HepG2 (cell line): Measurements from ENCODE around the gene IL6R. TPM values are rescaled to one million over a fixed set of nuclear protein-coding genes. Genes with fewer than 3 reads are reported as not detected.

Experiments
- ARID2 ChIP-seq: sonication (generic); formaldehyde crosslinking; IDR thresholded peaks from 2 replicates; pipeline ENCODE4 v1.8.1; 2022; ENCODE audit warnings: mild to moderate bottlenecking, missing genetic modification reagents, borderline replicate concordance
- ATF7 ChIP-seq, 2 experiments: fragments of 450-650 bp in 1 of 2; sonication (generic) in 1 of 2; formaldehyde crosslinking in 1 of 2; IDR thresholded peaks; 2 replicates each; pipeline versions ENCODE4 v1.4.0 to v1.6.1; 2016 to 2020; ENCODE audit warnings: antibody characterized with exemption in 1 of 2, mild to moderate bottlenecking in 1 of 2, missing genetic modification reagents in 1 of 2
- CSRNP1 ChIP-seq: sonication (generic); formaldehyde crosslinking; IDR thresholded peaks from 2 replicates; pipeline ENCODE4 v1.8.1; 2023; ENCODE audit warnings: mild to moderate bottlenecking, missing genetic modification reagents
- FOSL2 ChIP-seq: sonication (generic); formaldehyde crosslinking; IDR thresholded peaks from 2 replicates; pipeline ENCODE4 v1.4.0; 2020; ENCODE audit warnings: missing genetic modification reagents
- HNF4G ChIP-seq, 2 experiments: sonication (generic) in 1 of 2; formaldehyde crosslinking in 1 of 2; IDR thresholded peaks; 2 replicates each; pipeline versions ENCODE4 v1.4.0 to v1.6.1; 2011 to 2020; ENCODE audit warnings: borderline replicate concordance in 2 of 2, low read depth in 2 of 2, mild to moderate bottlenecking in 2 of 2, low read length in 1 of 2, missing genetic modification reagents in 1 of 2, moderate library complexity in 1 of 2
- KDM6A ChIP-seq: IDR thresholded peaks from 2 replicates; pipeline ENCODE4 v1.6.1; 2016; ENCODE audit warnings: low read depth
- KLF9 ChIP-seq: IDR thresholded peaks from 2 replicates; pipeline ENCODE4 v1.6.1; 2016; ENCODE audit warnings: low read depth
- MYC ChIP-seq: sonication (generic); formaldehyde crosslinking; IDR thresholded peaks from 2 replicates; pipeline ENCODE4 v1.9.0; 2021; ENCODE audit warnings: missing genetic modification reagents, borderline replicate concordance
- PATZ1 ChIP-seq: sonication (generic); formaldehyde crosslinking; IDR thresholded peaks from 2 replicates; pipeline ENCODE4 v1.4.0; 2020; ENCODE audit warnings: missing genetic modification reagents
- POLR2A ChIP-seq, 2 experiments: IDR thresholded peaks; 2 replicates each; pipeline ENCODE4 v1.6.1; 2011; ENCODE audit warnings: low read depth in 2 of 2, low read length in 2 of 2, mild to moderate bottlenecking in 1 of 2, moderate library complexity in 1 of 2; ENCODE audit not compliant: insufficient read depth in 1 of 2
- TARDBP ChIP-seq: sonication (generic); formaldehyde crosslinking; IDR thresholded peaks from 2 replicates; pipeline ENCODE4 v1.8.0; 2022; ENCODE audit warnings: mild to moderate bottlenecking, missing genetic modification reagents
- ZBTB21 ChIP-seq: sonication (generic); formaldehyde crosslinking; IDR thresholded peaks from 2 replicates; pipeline ENCODE4 v1.4.0; 2020; ENCODE audit warnings: missing genetic modification reagents
- ZBTB33 ChIP-seq: sonication (generic); formaldehyde crosslinking; IDR thresholded peaks from 2 replicates; pipeline ENCODE4 v1.4.0; 2020; ENCODE audit warnings: missing genetic modification reagents
- ZNF207 ChIP-seq: fragments of 450-650 bp; IDR thresholded peaks from 2 replicates; pipeline ENCODE4 v1.6.1; 2016; ENCODE audit warnings: antibody characterized with exemption, borderline replicate concordance
- ZNF629 ChIP-seq: sonication (generic); formaldehyde crosslinking; conservative IDR thresholded peaks from 2 replicates; pipeline ENCODE4 v1.5.0; 2020; ENCODE audit warnings: missing genetic modification reagents
- ZNF644 ChIP-seq: IDR thresholded peaks from 2 replicates; pipeline ENCODE4 v1.6.1; 2016; ENCODE audit warnings: low read depth
- ZNF878 ChIP-seq: sonication (generic); formaldehyde crosslinking; IDR thresholded peaks from 2 replicates; pipeline ENCODE4 v1.8.1; 2023; ENCODE audit warnings: mild to moderate bottlenecking, missing genetic modification reagents, moderate library complexity
- polyA plus RNA-seq, 8 experiments: library from polyadenylated mRNA; depleted of rRNA in 3 of 8; stranded (reverse) in 7 of 8; unstranded in 1 of 8; fragments of >200 nt; fragmentation: Illumina TruSeq in 4 of 8; extraction: Trizol in 4 of 8; gene quantifications; 2 replicates each; pipeline versions ENCODE4 v1.2.1 to v1.2.3, GENCODE V29; 2011 to 2016; ENCODE audit warnings: low read depth in 4 of 8, missing spikeins in 1 of 8, mixed read lengths in 1 of 8; ENCODE audit not compliant: insufficient read depth in 1 of 8
- total RNA-seq, 5 experiments: library from RNA; depleted of rRNA; stranded (reverse); fragments of >200 nt; fragmentation: Illumina TruSeq; extraction: Trizol; gene quantifications; 2 replicates each; pipeline ENCODE4 v1.2.3, GENCODE V29; 2016; ENCODE audit warnings: low read depth in 1 of 5
- TF ChIP-seq, protein P1 (sequence below): sonication (generic); formaldehyde crosslinking; IDR thresholded peaks from 2 replicates; pipeline ENCODE4 v1.9.0; 2021; ENCODE audit warnings: missing genetic modification reagents, borderline replicate concordance
- TF ChIP-seq, protein P2 (sequence below): IDR thresholded peaks from 2 replicates; pipeline ENCODE4 v1.6.1; 2016

Gene IL6R
- total and polyA plus RNA-seq, 2 of the 13 experiments (the other 11 are each of a cell fraction or from before 2014, with no cell fraction given): 5.0 to 24.5 TPM

- TF ChIP-seq HNF4G (IDR thresholded peaks at IDR 0.05; ENCODE audit: borderline replicate concordance, low read depth, low read length) (no peak), HNF4G (CRISPR knock-in tag; IDR thresholded peaks at IDR 0.05; ENCODE audit: borderline replicate concordance, low read depth) (no peak), PATZ1 (CRISPR knock-in tag) (0 out of 2 replicates have a peak, but pooled peaks have one; percentile 33), ZNF878 (CRISPR knock-in tag) (peak; percentile 58; the same call in 1 of the 2 replicates), TARDBP (peak; percentile 81; the same call in 1 of the 2 replicates), ZNF207 (no peak), KLF9 (CRISPR knock-in tag) (no peak), KDM6A (CRISPR knock-in tag) (no peak; the same call in 1 of the 2 replicates), ZNF629 (CRISPR knock-in tag) (no peak), FOSL2 (CRISPR knock-in tag) (peak; percentile 95), POLR2A (IDR thresholded peaks at IDR 0.05; ENCODE audit: insufficient read depth in 1 of 2, low read depth in 2 of 2, low read length in 2 of 2) (peak in 1 of 2 experiments; percentile 52; a peak in 2 of 4 replicates), ZBTB33 (CRISPR knock-in tag) (peak; percentile 43; the same call in 1 of the 2 replicates), ATF7 (IDR thresholded peaks at IDR 0.05) (no peak), ATF7 (CRISPR knock-in tag; IDR thresholded peaks at IDR 0.05) (peak; percentile 49; the same call in 1 of the 2 replicates), CSRNP1 (CRISPR knock-in tag) (no peak), ARID2 (CRISPR knock-in tag) (no peak), ZNF644 (CRISPR knock-in tag) (peak; percentile 13; the same call in 1 of the 2 replicates), MYC (CRISPR knock-in tag) (peak; percentile 71; the same call in 1 of the 2 replicates), ZBTB21 (CRISPR knock-in tag) (no peak)
- TF ChIP-seq, protein P1, sequence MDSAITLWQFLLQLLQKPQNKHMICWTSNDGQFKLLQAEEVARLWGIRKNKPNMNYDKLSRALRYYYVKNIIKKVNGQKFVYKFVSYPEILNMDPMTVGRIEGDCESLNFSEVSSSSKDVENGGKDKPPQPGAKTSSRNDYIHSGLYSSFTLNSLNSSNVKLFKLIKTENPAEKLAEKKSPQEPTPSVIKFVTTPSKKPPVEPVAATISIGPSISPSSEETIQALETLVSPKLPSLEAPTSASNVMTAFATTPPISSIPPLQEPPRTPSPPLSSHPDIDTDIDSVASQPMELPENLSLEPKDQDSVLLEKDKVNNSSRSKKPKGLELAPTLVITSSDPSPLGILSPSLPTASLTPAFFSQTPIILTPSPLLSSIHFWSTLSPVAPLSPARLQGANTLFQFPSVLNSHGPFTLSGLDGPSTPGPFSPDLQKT: no peak
- TF ChIP-seq, protein P2, sequence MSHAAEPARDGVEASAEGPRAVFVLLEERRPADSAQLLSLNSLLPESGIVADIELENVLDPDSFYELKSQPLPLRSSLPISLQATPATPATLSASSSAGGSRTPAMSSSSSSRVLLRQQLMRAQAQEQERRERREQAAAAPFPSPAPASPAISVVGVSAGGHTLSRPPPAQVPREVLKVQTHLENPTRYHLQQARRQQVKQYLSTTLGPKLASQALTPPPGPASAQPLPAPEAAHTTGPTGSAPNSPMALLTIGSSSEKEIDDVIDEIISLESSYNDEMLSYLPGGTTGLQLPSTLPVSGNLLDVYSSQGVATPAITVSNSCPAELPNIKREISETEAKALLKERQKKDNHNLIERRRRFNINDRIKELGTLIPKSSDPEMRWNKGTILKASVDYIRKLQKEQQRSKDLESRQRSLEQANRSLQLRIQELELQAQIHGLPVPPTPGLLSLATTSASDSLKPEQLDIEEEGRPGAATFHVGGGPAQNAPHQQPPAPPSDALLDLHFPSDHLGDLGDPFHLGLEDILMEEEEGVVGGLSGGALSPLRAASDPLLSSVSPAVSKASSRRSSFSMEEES: peak; percentile 88
These were observed 14.8 kb downstream of the IL6R start (continued) for GRCh38 chr1:154419620-154420571.
